CD14-positive monocyte (primary cell): Measurements from ENCODE around the gene NCOA5. TPM values are rescaled to one million over a fixed set of nuclear protein-coding genes. Genes with fewer than 3 reads are reported as not detected.

Experiments
- DNase-seq, 3 donors: peaks; one replicate each; pipeline ENCODE4 v3.0.0-alpha.2; 2011 to 2022
- H2AFZ ChIP-seq: 2 replicates; pipeline ENCODE4 v1.6.0; 2012; ENCODE audit warnings: mild to moderate bottlenecking, low read depth, low read length, inconsistent platforms; ENCODE audit not compliant: insufficient read depth, poor library complexity, severe bottlenecking
- H3K27ac ChIP-seq, 2 donors: 1 replicate in 1 of 2; 2 replicates in 1 of 2; pipeline ENCODE4 v1.5.1; 2012 to 2013; ENCODE audit warnings: low read length in 2 of 2, control low read depth in 1 of 2, inconsistent platforms in 1 of 2, low read depth in 1 of 2, mild to moderate bottlenecking in 1 of 2
- H3K27me3 ChIP-seq, 2 donors: one replicate each; pipeline versions ENCODE4 v1.6.0 to v1.6.1; 2011 to 2013; ENCODE audit warnings: low read length in 2 of 2; ENCODE audit not compliant: control insufficient read depth in 2 of 2, insufficient read depth in 2 of 2
- H3K36me3 ChIP-seq, 2 donors: replicated peaks in 1 of 2; 1 replicate in 1 of 2; 2 replicates in 1 of 2; pipeline versions ENCODE4 v1.5.1 to v1.6.1; 2012 to 2013; ENCODE audit warnings: low read length in 2 of 2, control low read depth in 1 of 2, inconsistent platforms in 1 of 2, mild to moderate bottlenecking in 1 of 2; ENCODE audit not compliant: insufficient read depth in 2 of 2, control insufficient read depth in 1 of 2
- H3K4me1 ChIP-seq, 2 donors: 1 replicate in 1 of 2; 2 replicates in 1 of 2; pipeline versions ENCODE4 v1.5.1 to v1.6.1; 2012 to 2013; ENCODE audit warnings: low read length in 2 of 2, control low read depth in 1 of 2, inconsistent platforms in 1 of 2, mild to moderate bottlenecking in 1 of 2, moderate library complexity in 1 of 2; ENCODE audit not compliant: insufficient read depth in 2 of 2, control insufficient read depth in 1 of 2
- H3K4me2 ChIP-seq: replicated peaks from 2 replicates; pipeline ENCODE3; 2012; ENCODE audit warnings: low read length, moderate library complexity, mild to moderate bottlenecking; ENCODE audit not compliant: poor library complexity, severe bottlenecking; ENCODE audit errors: extremely low read depth
- H3K4me3 ChIP-seq, 3 experiments: fragments of 200-600 bp in 1 of 3; sonication (generic) in 1 of 3; replicated peaks in 1 of 3; 1 replicate in 2 of 3; 2 replicates in 1 of 3; pipeline ENCODE4 v1.5.1; 2011 to 2013; ENCODE audit warnings: low read length in 3 of 3, mild to moderate bottlenecking in 3 of 3, control low read depth in 2 of 3, low read depth in 2 of 3, inconsistent platforms in 1 of 3, moderate library complexity in 1 of 3
- H3K79me2 ChIP-seq: 2 replicates; pipeline ENCODE4 v1.6.0; 2012; ENCODE audit warnings: mild to moderate bottlenecking, control low read depth, inconsistent platforms, low read length, moderate library complexity; ENCODE audit not compliant: insufficient read depth
- H3K9ac ChIP-seq: 2 replicates; pipeline ENCODE4 v1.6.0; 2017; ENCODE audit warnings: low read length, mild to moderate bottlenecking; ENCODE audit not compliant: insufficient read depth, poor library complexity, severe bottlenecking
- H3K9me3 ChIP-seq, 2 donors: replicated peaks in 1 of 2; 1 replicate in 1 of 2; 2 replicates in 1 of 2; pipeline versions ENCODE4 v1.5.1 to v1.6.1; 2012 to 2013; ENCODE audit warnings: low read length in 2 of 2, control low read depth in 1 of 2; ENCODE audit not compliant: control insufficient read depth in 1 of 2, insufficient read depth in 1 of 2
- H4K20me1 ChIP-seq: 2 replicates; pipeline ENCODE4 v1.6.0; 2012; ENCODE audit warnings: mild to moderate bottlenecking, low read length, control low read depth, moderate library complexity; ENCODE audit not compliant: insufficient read depth
- H3K27ac Mint-ChIP-seq, 7 donors: one replicate each; pipeline ENCODE4 v1.8.0; 2020; ENCODE audit warnings: mild to moderate bottlenecking in 7 of 7, mixed read lengths in 7 of 7, moderate library complexity in 6 of 7, inconsistent platforms in 2 of 7
- H3K27me3 Mint-ChIP-seq, 3 donors: one replicate each; pipeline ENCODE4 v1.8.0; 2021 to 2022; ENCODE audit warnings: low read depth in 3 of 3, mild to moderate bottlenecking in 3 of 3, mixed read lengths in 3 of 3, moderate library complexity in 3 of 3, inconsistent platforms in 1 of 3
- H3K36me3 Mint-ChIP-seq, 2 donors: one replicate each; pipeline ENCODE4 v1.8.0; 2020; ENCODE audit warnings: mixed read lengths in 2 of 2, inconsistent platforms in 1 of 2, mild to moderate bottlenecking in 1 of 2
- H3K4me1 Mint-ChIP-seq: one replicate; pipeline ENCODE4 v1.8.0; 2020; ENCODE audit warnings: mild to moderate bottlenecking, mixed read lengths
- H3K4me3 Mint-ChIP-seq, 2 donors: one replicate each; pipeline ENCODE4 v1.8.0; 2020; ENCODE audit warnings: mild to moderate bottlenecking in 2 of 2, mixed read lengths in 2 of 2, moderate library complexity in 1 of 2
- H3K9me3 Mint-ChIP-seq, 7 donors: one replicate each; pipeline ENCODE4 v1.8.0; 2020 to 2022; ENCODE audit warnings: mixed read lengths in 7 of 7, mild to moderate bottlenecking in 6 of 7, moderate library complexity in 6 of 7, inconsistent platforms in 2 of 7
- CTCF ChIP-seq: fragments of 200-600 bp; IDR thresholded peaks from one replicate; pipeline ENCODE4 v1.8.0; 2022; ENCODE audit warnings: antibody characterized with exemption, mild to moderate bottlenecking
- WGBS: methylation state at CpG from one replicate; pipeline ENCODE4 v1.1.5; 2013; ENCODE audit warnings: missing lambda C conversion rate; ENCODE audit not compliant: insufficient coverage; 5-methylcytosine and 5-hydroxymethylcytosine counted together
- intact Hi-C, 2 donors: fragments of 100-400 bp; cut with micrococcal nuclease; formaldehyde crosslinking; loops; one replicate each; pipeline versions ENCODE4 v1.15.0 to v1.15.1; 2023
- polyA minus RNA-seq: library from RNA; depleted of rRNA, polyadenylated mRNA; stranded (reverse); fragments of >200 nt; gene quantifications from 2 replicates; pipeline ENCODE4 v1.2.3, GENCODE V29; 2012
- polyA plus RNA-seq, 3 donors: library from polyadenylated mRNA; depleted of rRNA in 1 of 3; unstranded in 2 of 3; stranded (reverse) in 1 of 3; fragments of 300-500 nt in 2 of 3; fragments of >200 nt in 1 of 3; fragmentation: Illumina TruSeq in 2 of 3; gene quantifications; 1 replicate in 2 of 3; 2 replicates in 1 of 3; pipeline ENCODE4 v1.2.3, GENCODE V29; 2012 to 2021
- total RNA-seq, 12 experiments: library from RNA in 1 of 12; stranded (reverse) in 1 of 12; fragments of 120-200 nt in 1 of 12; gene quantifications; one replicate each; pipeline ENCODE4 v1.2.4 and lab custom pipeline; 2013 to 2026; ENCODE audit warnings: mixed read lengths in 6 of 12, inconsistent platforms in 1 of 12

NCOA5 gene
- 17.7 TPM for total RNA-seq (2013)
- polyA plus RNA-seq = 10 to 100 TPM in 1 of 3 donors, 1 to 10 TPM in 2; 4.5 to 10.2 (median 6.0) TPM
- polyA minus RNA-seq = 8.0 and 16.1 TPM in 2 replicates
- 8.7 to 51.5 (median 17.9) reads per million in 11 experiments for total RNA-seq (lab: John Stamatoyannopoulos, UW)

DNA sequence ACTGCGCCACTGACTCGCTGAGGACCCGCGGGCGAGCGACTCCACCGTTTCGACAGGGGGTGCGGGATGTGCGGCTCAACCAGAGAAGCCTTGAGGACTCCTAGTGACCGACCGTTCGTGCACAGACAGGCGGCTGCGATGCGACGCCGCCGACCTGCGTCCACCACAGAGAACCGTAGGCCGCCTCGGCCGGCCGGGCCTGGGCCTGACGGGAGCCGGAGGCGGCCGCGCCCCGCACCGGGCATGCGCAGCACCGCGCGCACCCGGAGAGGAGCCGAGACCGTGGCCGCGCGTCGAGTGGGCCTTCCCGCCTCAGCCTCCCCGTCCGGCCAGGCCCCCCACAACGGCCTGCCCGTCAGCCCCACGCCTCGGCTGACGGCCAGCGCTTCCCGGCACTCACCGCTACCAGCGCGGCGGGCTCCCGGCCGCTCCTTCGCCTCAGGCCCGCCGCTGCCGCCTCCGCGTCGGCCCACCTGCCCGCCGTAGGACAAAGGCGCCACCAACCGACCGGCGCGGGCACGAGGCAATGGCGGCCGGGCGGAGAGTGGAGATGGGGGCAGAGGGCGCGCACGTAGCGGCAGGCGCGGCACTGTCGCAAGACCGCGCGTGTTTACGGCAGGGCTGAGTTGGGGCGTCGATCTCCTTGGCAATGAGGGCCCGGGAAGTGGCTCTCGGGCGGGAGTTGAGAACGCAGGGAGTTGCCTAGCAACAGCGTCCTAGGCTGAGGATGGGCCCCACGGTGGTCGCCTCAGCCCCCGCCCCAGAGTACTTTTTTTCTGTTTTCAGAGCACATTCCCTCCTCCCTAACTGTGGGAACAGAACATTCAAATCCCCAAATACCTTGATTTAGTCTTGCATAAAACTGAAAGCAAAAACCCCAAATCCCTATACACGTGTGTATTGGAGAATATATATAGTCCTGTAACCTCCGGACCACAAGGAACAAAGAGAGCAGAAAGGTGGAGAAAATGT, at the start of gene NCOA5:
Gene NCOA5, minus strand, starts transcription at position 546 of the 972 bp plus-strand sequence. CDS start 10,538 bp downstream, outside the sequence.
- peak within 1 kb of the TSS; percentile 85 to 94 for H3K4me3 Mint-ChIP-seq
- H3K4me1 Mint-ChIP-seq = peaks cover 44% of the 10 kb centered on the region
- Histone ChIP-seq H3K9me3 (peaks cover 0 to 3% of the 10 kb centered on the region in 2 donors), H3K27ac (peak within 1 kb of the TSS; percentile 58 to 92), H2AFZ (peak within 1 kb of the TSS; percentile 91), H3K36me3 (no peaks in the 10 kb centered on the region), H3K4me3 (peak within 1 kb of the TSS; percentile 51 to 88 (median 75)), H3K4me2 (peak within 1 kb of the TSS; percentile 96), H3K4me1 (peaks cover 25 to 46% of the 10 kb centered on the region in 2 donors), H3K9ac (peak within 1 kb of the TSS; percentile 92), H4K20me1 (peaks cover 47% of the 10 kb centered on the region), H3K27me3 (no peaks in the 10 kb centered on the region), H3K79me2 (peaks cover 47% of the 10 kb centered on the region)
- no peaks in the 10 kb centered on the region for H3K27me3 Mint-ChIP-seq
- H3K27ac Mint-ChIP-seq = peak within 1 kb of the TSS; percentile 85 to 97 (median 93)
- intact Hi-C loops = loop anchor here (5.0 to 10.0 kb wide), 4 partner anchors 77 to 295 kb away; partner anchors contain the start of genes DNTTIP1 (in 1 of the 2), WFDC3 (in 1 of the 2) and ZNF335 (in 1 of the 2)
- under 1% methylated on average over 97 of the region's 100 CpGs for WGBS
- H3K36me3 Mint-ChIP-seq = peaks cover 5 to 6% of the 10 kb centered on the region in 2 donors
- TF ChIP-seq CTCF = no peak
- peaks cover 0 to 8% (median 1%) of the 10 kb centered on the region in 7 donors for H3K9me3 Mint-ChIP-seq
- peak; percentile 90 to 94 (median 92) for DNase-seq

DNA sequence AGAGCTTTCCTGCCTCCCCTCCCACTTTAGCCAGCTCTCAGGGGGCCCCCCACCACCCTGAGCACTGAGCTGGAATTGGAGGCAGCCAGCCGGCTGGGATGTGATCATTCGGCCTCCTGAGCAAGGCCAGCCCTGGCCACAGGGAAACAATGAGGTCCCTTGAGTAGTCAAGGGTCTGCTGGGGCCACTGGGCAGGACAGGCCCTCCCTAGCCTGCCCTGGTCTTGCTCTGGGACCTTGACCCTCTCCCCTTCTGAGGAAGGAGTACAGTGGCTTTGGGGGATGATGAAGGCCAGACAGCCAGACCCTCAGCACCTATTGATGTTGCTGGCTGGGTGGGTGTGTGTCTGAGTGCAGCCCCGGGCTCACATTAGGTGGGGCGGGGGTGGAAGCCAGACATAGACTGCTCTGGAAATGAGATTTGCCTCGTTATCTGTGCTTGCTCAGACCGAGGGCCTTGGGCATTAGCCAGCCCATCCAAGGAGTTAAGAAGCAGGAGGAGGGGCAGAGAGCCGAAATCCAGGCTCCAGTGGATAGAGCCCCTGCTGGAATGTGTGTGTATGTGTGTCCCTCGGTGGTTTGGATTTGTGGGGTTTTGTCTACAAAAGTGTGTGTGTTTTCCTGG, 49.6 kb upstream of the NCOA5 start:
- no peak overlapping the region for H3K27ac Mint-ChIP-seq

More for the DNA sequence above, 49.6 kb upstream of the NCOA5 start:
- H3K27me3 ChIP-seq = peaks cover 0 to 15% of the 10 kb centered on the region in 2 donors
- Mint-ChIP-seq H3K4me3 (no peak overlapping the region), H3K36me3 (no peaks in the 10 kb centered on the region), H3K4me1 (no peaks in the 10 kb centered on the region), H3K9me3 (peaks cover 0 to 2% (median 0%) of the 10 kb centered on the region in 7 donors), H3K27me3 (peaks cover 25 to 26% (median 26%) of the 10 kb centered on the region in 3 donors)
- no peak for TF ChIP-seq CTCF
- H3K27ac ChIP-seq = no peak overlapping the region
- intact Hi-C loops = loop anchor here in 1 of 2 donors (10.0 kb wide), 1 partner anchor 545 kb away; the partner anchor contains the start of gene TP53RK
- no peaks in the 10 kb centered on the region for H4K20me1 ChIP-seq
- H3K79me2 ChIP-seq = no peaks in the 10 kb centered on the region
- no peaks in the 10 kb centered on the region for H3K4me1 ChIP-seq
- H3K36me3 ChIP-seq = no peaks in the 10 kb centered on the region
- H3K9me3 ChIP-seq = no peaks in the 10 kb centered on the region
- H3K4me2 ChIP-seq = no peak overlapping the region
- H3K9ac ChIP-seq = no peak overlapping the region
- no peak overlapping the region for H3K4me3 ChIP-seq
- DNase-seq = no peak
- no peak overlapping the region for H2AFZ ChIP-seq
- 89% methylated on average over 6 of the region's 8 CpGs for WGBS
